NB4 (cell line): ENCODE results near the gene LRRFIP1.
"Not testable (repeated sequence)": the region's sequence is repeated elsewhere in the genome, so short reads cannot be mapped to it uniquely, and the experiment has no call there.

Experiments used
- DNase-seq: peaks from one replicate; pipeline ENCODE4 v3.0.0; 2010; ENCODE audit warnings: low read depth
- H3K4me3 ChIP-seq: one replicate; pipeline ENCODE4 v1.5.1; 2011; ENCODE audit warnings: mild to moderate bottlenecking, low read depth, low read length, moderate library complexity
- MYC ChIP-seq: IDR thresholded peaks from 2 replicates; pipeline ENCODE4 v1.6.1; 2011; ENCODE audit warnings: low read depth, low read length
- POLR2A ChIP-seq: IDR thresholded peaks from 2 replicates; pipeline ENCODE4 v1.6.1; 2011; ENCODE audit warnings: mild to moderate bottlenecking; ENCODE audit not compliant: insufficient read length; ENCODE audit errors: extremely low read depth
- TF ChIP-seq, protein P1 (sequence below): IDR thresholded peaks from 2 replicates; pipeline ENCODE4 v1.6.1; 2011; ENCODE audit warnings: low read depth, low read length
- TF ChIP-seq, protein P2 (sequence below): IDR thresholded peaks from one replicate; pipeline ENCODE4 v1.5.1; 2012; ENCODE audit warnings: low read depth, low read length

LRRFIP1 gene

DNA sequence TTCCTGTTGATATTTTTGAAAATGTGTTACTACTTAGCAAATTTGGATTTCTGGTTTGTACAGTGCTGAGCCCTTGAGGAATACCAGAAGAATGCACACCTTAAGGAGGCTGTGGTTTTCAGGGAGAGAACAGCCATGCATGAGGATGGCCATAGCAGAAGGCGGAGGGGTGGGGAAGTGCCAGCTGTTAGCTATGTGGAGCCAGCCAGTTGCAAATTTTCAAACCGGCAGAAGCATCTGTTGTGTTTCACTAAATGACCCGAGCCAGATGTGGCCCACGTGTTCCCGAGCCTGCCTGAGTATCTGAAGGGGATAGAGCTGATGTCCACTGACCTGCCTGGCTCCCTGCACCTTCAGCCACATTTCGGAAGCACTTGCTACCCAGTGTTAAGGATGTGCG is 154.8 kb downstream of the LRRFIP1 start:
- no peak for DNase-seq
- no peak for TF ChIP-seq POLR2A
- TF ChIP-seq, protein P1, sequence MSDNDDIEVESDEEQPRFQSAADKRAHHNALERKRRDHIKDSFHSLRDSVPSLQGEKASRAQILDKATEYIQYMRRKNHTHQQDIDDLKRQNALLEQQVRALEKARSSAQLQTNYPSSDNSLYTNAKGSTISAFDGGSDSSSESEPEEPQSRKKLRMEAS, result no peak
- no peak for TF ChIP-seq MYC
- TF ChIP-seq, protein P2, sequence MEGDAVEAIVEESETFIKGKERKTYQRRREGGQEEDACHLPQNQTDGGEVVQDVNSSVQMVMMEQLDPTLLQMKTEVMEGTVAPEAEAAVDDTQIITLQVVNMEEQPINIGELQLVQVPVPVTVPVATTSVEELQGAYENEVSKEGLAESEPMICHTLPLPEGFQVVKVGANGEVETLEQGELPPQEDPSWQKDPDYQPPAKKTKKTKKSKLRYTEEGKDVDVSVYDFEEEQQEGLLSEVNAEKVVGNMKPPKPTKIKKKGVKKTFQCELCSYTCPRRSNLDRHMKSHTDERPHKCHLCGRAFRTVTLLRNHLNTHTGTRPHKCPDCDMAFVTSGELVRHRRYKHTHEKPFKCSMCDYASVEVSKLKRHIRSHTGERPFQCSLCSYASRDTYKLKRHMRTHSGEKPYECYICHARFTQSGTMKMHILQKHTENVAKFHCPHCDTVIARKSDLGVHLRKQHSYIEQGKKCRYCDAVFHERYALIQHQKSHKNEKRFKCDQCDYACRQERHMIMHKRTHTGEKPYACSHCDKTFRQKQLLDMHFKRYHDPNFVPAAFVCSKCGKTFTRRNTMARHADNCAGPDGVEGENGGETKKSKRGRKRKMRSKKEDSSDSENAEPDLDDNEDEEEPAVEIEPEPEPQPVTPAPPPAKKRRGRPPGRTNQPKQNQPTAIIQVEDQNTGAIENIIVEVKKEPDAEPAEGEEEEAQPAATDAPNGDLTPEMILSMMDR, result no peak
- H3K4me3 ChIP-seq, result no peak overlapping the region

- DNase-seq, H3K4me3 ChIP-seq: not testable (repeated sequence)
These were observed 156.3 kb downstream of the LRRFIP1 start for GRCh38 chr2:237783678-237784077.

DNA sequence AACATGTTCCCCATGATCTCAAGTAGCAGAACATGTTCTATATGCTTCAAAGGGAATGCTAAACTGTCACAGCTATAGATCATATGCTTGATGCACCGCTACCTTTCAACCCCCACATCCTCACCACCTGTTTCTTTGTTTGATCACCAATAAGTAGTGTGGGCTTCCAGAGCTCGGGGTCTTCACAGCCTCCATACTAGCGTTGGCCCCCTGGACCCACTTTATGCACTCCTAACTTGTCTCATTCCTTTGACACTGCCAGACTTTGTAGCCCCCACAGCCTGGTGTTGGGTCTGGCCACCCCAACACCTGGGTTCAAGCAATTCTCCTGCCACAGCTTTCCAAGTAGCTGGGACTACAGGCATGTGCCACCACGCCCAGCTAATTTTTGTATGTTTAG is 159.5 kb downstream of the LRRFIP1 start:
- no peak for TF ChIP-seq MYC
- no peak for TF ChIP-seq POLR2A
- TF ChIP-seq, protein P1, result no peak
- TF ChIP-seq, protein P2, result no peak
- no peak overlapping the region for H3K4me3 ChIP-seq
- DNase-seq, result no peak

- DNase-seq, result no peak
- no peak overlapping the region for H3K4me3 ChIP-seq
- TF ChIP-seq, protein P2, result no peak
- TF ChIP-seq POLR2A (no peak), MYC (no peak)
- TF ChIP-seq, protein P1, result no peak
These were observed 163.0 kb downstream of the LRRFIP1 start for GRCh38 chr2:237790353-237790752.

- DNase-seq, result no peak
- TF ChIP-seq, protein P1, result no peak
- TF ChIP-seq, protein P2, result no peak
- no peak for TF ChIP-seq POLR2A
- TF ChIP-seq MYC, result no peak
- no peak overlapping the region for H3K4me3 ChIP-seq
These were observed 164.8 kb downstream of the LRRFIP1 start for GRCh38 chr2:237791977-237792727.

- no peak overlapping the region for H3K4me3 ChIP-seq
- TF ChIP-seq POLR2A (no peak), MYC (no peak)
- TF ChIP-seq, protein P2, result no peak
- TF ChIP-seq, protein P1, result no peak
- DNase-seq, result no peak
These were observed 169.9 kb downstream of the LRRFIP1 start for GRCh38 chr2:237797253-237797652.
